Suprapubic skin (tissue), 4 donors: ENCODE data around the gene NTMT1. TPM values are rescaled to one million over a fixed set of nuclear protein-coding genes. Genes with fewer than 3 reads are reported as not detected.

ENCODE experiments used
- DNase-seq, 2 donors: peaks; one replicate each; pipeline ENCODE4 v3.0.0-alpha.2; 2019; ENCODE audit warnings: low spot score in 2 of 2
- H3K27ac ChIP-seq: fragments of 200-600 bp; sonication (generic); one replicate; pipeline ENCODE4 v1.5.1; 2019
- H3K27me3 ChIP-seq: fragments of 200-600 bp; sonication (generic); one replicate; pipeline ENCODE4 v1.5.1; 2019
- H3K36me3 ChIP-seq: fragments of 200-600 bp; sonication (generic); one replicate; pipeline ENCODE4 v1.5.1; 2019
- H3K4me1 ChIP-seq: fragments of 200-600 bp; sonication (generic); one replicate; pipeline ENCODE4 v1.5.1; 2019
- H3K4me3 ChIP-seq: fragments of 200-600 bp; sonication (generic); one replicate; pipeline ENCODE4 v1.5.1; 2019; ENCODE audit warnings: mild to moderate bottlenecking
- H3K9me3 ChIP-seq: fragments of 200-600 bp; sonication (generic); one replicate; pipeline ENCODE4 v1.5.1; 2019
- EP300 ChIP-seq: sonication (generic); formaldehyde crosslinking; IDR thresholded peaks from one replicate; pipeline ENCODE4 v1.6.1; 2017; ENCODE audit warnings: antibody characterized with exemption
- POLR2A ChIP-seq, 2 donors: fragments of 450-650 bp; IDR thresholded peaks; one replicate each; pipeline ENCODE4 v1.6.1; 2017; ENCODE audit warnings: antibody characterized with exemption in 2 of 2, mild to moderate bottlenecking in 2 of 2, moderate library complexity in 2 of 2
- POLR2AphosphoS5 ChIP-seq, 3 donors: sonication (generic); formaldehyde crosslinking; IDR thresholded peaks; one replicate each; pipeline ENCODE4 v1.6.1; 2017; ENCODE audit warnings: antibody characterized with exemption in 3 of 3
- WGBS: methylation state at CpG from one replicate; pipeline ENCODE4 v1.1.5; 2018; 5-methylcytosine and 5-hydroxymethylcytosine counted together
- total RNA-seq, 4 donors: library from RNA; depleted of rRNA; stranded (reverse); fragments of >200 nt; gene quantifications; one replicate each; pipeline ENCODE4 v1.1.0, GENCODE V29; 2016
- TF ChIP-seq, protein P1 (sequence below), 2 donors: fragments of 200-600 bp in 1 of 2; fragments of 450-650 bp in 1 of 2; sonication (generic) in 1 of 2; IDR thresholded peaks; one replicate each; pipeline ENCODE4 v1.5.1; 2016 to 2019; ENCODE audit warnings: antibody characterized with exemption in 2 of 2, mild to moderate bottlenecking in 1 of 2, moderate library complexity in 1 of 2

NTMT1 gene
- total RNA-seq, 4 donors from 2014 or later = 19.4 to 25.0 (median 20.8) TPM

DNA sequence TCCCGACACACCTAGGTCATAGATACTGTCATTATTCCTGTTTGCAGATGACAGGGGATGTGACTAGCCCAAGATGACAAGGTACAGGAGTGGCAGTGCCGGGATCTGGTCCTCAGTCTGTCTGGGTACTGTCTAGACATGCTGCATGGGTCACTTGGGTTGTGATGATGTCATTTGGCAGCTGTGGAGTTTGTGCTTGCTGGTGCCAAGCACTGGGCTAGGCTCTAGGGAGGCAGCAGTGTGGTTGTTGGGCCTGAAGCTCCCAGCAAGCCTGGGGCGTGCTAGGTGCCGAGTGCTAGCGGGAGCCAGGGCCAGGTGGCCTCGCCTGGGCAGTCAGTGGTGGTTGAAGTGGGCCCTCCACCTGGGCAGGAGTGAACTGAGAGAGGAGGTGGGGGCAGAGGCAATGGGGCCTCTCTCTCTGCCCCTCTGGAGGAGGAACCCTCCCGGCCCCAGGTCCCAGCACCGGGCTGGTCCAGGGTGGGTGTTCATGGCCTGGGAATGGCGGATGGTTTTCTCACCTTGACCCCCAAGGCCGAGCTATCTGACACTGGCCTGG is 24.8 kb downstream of the NTMT1 start:
- 78% methylated on average over 9 of the region's 10 CpGs for WGBS
- Histone ChIP-seq H3K9me3 (no peaks in the 10 kb centered on the region), H3K36me3 (no peaks in the 10 kb centered on the region), H3K27ac (no peak overlapping the region), H3K27me3 (no peaks in the 10 kb centered on the region), H3K4me3 (no peak overlapping the region), H3K4me1 (peaks cover 19% of the 10 kb centered on the region)
- TF ChIP-seq EP300 (no peak), POLR2A (IDR thresholded peaks at IDR 0.05) (no peak), POLR2AphosphoS5 (IDR thresholded peaks at IDR 0.05) (no peak)
- TF ChIP-seq, protein P1, sequence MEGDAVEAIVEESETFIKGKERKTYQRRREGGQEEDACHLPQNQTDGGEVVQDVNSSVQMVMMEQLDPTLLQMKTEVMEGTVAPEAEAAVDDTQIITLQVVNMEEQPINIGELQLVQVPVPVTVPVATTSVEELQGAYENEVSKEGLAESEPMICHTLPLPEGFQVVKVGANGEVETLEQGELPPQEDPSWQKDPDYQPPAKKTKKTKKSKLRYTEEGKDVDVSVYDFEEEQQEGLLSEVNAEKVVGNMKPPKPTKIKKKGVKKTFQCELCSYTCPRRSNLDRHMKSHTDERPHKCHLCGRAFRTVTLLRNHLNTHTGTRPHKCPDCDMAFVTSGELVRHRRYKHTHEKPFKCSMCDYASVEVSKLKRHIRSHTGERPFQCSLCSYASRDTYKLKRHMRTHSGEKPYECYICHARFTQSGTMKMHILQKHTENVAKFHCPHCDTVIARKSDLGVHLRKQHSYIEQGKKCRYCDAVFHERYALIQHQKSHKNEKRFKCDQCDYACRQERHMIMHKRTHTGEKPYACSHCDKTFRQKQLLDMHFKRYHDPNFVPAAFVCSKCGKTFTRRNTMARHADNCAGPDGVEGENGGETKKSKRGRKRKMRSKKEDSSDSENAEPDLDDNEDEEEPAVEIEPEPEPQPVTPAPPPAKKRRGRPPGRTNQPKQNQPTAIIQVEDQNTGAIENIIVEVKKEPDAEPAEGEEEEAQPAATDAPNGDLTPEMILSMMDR (IDR thresholded peaks at IDR 0.05) = no peak
- no peak for DNase-seq

DNA sequence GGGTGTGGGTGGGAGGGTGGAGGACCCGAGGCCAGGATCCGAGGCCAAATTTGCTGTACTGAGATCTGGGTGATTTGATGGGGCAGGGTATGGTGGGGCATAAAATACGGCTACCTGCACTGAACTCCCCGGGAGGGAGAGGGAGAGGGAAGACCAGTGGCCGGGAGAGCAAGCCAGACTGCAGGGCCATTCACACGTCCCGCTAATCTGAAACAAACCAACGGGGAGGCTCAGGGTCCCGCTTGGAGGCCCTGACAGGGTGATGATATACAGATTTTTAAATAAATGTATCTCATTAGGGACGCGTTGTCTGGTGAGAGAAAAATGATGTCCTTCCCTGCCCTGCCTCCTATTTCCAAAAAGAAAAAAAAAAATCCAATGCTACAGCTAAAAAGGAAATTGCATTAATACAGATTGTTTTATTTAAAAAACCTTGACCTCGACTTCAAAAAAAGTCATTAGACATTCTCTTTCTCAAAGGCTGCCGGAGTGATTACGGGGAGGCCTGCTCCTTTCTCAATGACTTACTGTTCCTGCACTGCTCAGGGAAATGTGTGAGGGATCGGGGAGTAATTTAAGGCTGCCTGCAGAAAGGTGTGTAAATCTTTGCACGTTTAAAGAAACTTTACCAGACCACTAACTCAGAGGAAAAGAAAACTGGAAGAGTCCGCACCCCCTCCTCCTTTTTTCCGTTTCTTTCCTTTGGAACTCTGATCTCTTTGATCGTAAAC is 28.0 kb downstream of the NTMT1 start:
- H3K36me3 ChIP-seq = no peaks in the 10 kb centered on the region
- H3K4me3 ChIP-seq = no peak overlapping the region
- no peak overlapping the region for H3K27ac ChIP-seq
- TF ChIP-seq POLR2A (IDR thresholded peaks at IDR 0.05) = no peak
- TF ChIP-seq POLR2AphosphoS5 (IDR thresholded peaks at IDR 0.05) = no peak
- no peak for TF ChIP-seq EP300
- TF ChIP-seq, protein P1 (IDR thresholded peaks at IDR 0.05) = no peak
- no peaks in the 10 kb centered on the region for H3K27me3 ChIP-seq
- 57% methylated on average over 19 of the region's 19 CpGs for WGBS
- no peaks in the 10 kb centered on the region for H3K9me3 ChIP-seq
- no peak for DNase-seq
- peaks cover 16% of the 10 kb centered on the region for H3K4me1 ChIP-seq

DNA sequence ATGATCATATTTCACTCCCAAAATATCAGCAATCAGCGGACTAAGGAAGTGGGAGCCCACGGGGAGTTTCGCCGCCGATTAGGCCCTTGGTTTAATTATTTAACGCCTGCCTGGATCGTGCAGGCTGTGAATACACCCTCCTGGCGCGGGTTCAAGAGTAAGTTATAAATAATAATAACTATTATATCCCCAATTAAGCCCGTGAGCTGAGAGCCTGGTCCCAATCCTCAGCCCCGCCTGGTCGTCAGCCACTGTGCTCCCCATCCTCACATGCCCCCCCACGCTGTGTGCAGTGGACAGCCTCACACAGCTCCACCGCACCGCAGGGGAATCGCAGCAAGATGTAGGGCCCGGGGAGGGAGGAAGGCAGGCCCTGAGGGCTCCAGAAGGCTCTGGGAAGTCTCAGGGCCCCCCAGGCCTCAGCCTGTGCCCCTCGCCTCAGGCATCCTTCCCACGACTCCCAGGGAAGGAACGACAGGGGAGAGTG is 28.6 kb downstream of the NTMT1 start:
- Histone ChIP-seq H3K4me3 (no peak overlapping the region), H3K4me1 (peaks cover 16% of the 10 kb centered on the region), H3K9me3 (no peaks in the 10 kb centered on the region), H3K36me3 (no peaks in the 10 kb centered on the region), H3K27me3 (no peaks in the 10 kb centered on the region), H3K27ac (no peak overlapping the region)
- no peak for DNase-seq
- WGBS = 52% methylated on average over 16 of the region's 20 CpGs
- TF ChIP-seq POLR2A (IDR thresholded peaks at IDR 0.05) (no peak), POLR2AphosphoS5 (IDR thresholded peaks at IDR 0.05) (no peak), EP300 (no peak)
- TF ChIP-seq, protein P1 (IDR thresholded peaks at IDR 0.05) = no peak

DNA sequence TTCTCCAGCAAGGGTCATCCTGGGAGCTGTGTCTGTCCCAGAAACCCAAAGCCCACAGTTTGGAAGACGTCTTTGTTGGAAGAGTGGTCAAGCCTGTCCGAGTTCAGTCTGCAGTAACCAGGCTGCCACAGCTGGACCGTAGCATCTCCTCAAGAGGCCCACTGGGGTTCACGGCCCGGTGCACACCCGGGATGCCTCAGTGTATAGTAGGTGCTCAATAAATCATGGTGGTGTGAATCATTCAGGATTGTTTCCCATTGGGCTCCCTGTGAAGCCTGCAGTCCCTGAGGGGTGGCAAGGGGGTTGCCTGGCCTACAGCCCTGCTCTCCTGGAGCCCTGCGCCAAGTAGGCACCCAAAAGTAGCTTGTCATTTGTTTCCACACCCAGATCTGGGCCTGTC is 29.2 kb downstream of the NTMT1 start:
- no peak for DNase-seq
- H3K9me3 ChIP-seq = no peaks in the 10 kb centered on the region
- TF ChIP-seq, protein P1 (IDR thresholded peaks at IDR 0.05) = no peak
- 100% methylated on average over 3 of the region's 7 CpGs for WGBS
- no peaks in the 10 kb centered on the region for H3K36me3 ChIP-seq
- H3K27ac ChIP-seq = no peak overlapping the region
- no peak overlapping the region for H3K4me3 ChIP-seq
- peaks cover 13% of the 10 kb centered on the region for H3K4me1 ChIP-seq
- no peaks in the 10 kb centered on the region for H3K27me3 ChIP-seq

DNA sequence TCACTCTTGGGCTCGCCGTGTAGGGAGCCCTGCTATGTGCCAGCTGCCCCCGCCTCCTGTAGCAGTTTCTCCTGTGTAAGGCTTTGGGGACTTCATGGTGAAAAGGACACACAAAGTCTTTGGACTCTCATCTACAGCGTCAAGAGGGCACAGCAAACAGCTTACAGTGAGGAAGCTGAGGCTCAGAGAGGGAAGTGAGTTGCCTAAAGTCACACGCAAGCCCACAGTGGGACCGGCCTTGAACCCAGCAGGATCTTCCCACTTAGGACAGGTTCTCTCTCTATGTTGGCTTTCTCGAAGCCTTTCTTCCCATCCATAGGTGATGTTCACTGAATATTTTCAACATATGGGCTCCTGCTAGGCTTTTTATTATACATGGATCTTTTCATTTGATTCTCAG is 29.7 kb downstream of the NTMT1 start:
- Histone ChIP-seq H3K4me3 (no peak overlapping the region), H3K27me3 (no peaks in the 10 kb centered on the region), H3K4me1 (peaks cover 8% of the 10 kb centered on the region), H3K27ac (no peak overlapping the region), H3K36me3 (no peaks in the 10 kb centered on the region), H3K9me3 (no peaks in the 10 kb centered on the region)
- TF ChIP-seq POLR2AphosphoS5 (IDR thresholded peaks at IDR 0.05) = no peak
- no peak for TF ChIP-seq EP300
- TF ChIP-seq, protein P1 (IDR thresholded peaks at IDR 0.05) = no peak
- TF ChIP-seq POLR2A (IDR thresholded peaks at IDR 0.05) = no peak
- WGBS = 79% methylated on average over 7 of the region's 7 CpGs
- DNase-seq = no peak
